Retinal pigment epithelial cell (primary cell): ENCODE measurements around the gene NKD1.

ENCODE experiments used
- DNase-seq: peaks from one replicate; pipeline ENCODE4 v3.0.0-alpha.2; 2010; ENCODE audit warnings: low read depth
- H3K4me3 ChIP-seq: 2 replicates; pipeline ENCODE4 v1.5.1; 2011; ENCODE audit warnings: mild to moderate bottlenecking, low read length, control low read depth, moderate library complexity
- CTCF ChIP-seq: conservative IDR thresholded peaks from 2 replicates; pipeline ENCODE4 v1.5.1; 2011; ENCODE audit warnings: low read depth, low read length, control low read depth, inconsistent platforms

Gene NKD1

DNA sequence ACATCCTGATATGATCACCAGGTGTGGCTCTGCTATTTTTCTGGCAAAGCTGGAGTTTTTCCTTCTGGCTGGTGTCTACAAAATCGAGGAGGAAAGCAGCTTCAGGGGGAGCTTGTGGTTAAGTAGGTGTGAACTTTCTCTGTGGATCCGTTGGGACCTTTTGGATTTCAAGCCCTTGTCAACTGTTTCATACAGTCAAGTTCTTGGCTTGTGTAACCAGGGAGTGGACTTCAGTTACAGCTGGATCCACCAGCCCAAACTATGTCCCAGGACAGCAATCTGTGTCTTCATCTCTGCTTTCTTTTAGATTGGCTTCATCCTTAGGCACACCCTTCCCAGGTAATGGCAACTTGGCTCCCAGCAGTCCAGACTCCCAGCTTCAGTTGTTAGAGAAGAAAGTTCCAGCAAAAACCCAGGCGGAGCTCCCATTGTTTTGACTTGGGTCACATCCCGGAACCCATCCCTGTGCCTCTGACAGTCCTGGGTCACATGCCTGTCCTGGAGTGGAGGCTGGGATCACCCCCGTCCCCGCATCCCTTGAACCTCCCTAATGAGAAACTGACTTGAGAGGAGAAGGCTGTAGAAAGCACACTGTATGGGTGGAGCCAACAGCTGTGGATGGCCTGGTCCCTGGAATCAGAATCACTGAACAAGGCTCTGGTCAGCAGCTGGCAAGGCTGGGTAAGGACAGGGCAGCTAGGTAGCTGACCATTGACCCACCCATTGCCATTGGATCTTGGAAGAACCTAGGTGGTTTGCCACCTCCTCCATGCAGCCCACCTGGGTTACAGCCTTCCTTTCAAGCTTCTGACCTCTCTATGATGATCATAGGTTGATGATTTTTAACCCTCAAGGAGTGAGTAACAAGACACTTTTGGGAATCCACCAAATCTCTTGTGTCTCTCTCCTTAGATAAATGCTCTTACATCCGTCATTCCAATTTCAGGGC, 18.1 kb downstream of the NKD1 start:
- no peak overlapping the region for H3K4me3 ChIP-seq
- no peak for DNase-seq
- TF ChIP-seq CTCF, result no peak

GRCh38 chr16:50567651-50568050, 19.5 kb downstream of the NKD1 start:
- no peak for DNase-seq
- H3K4me3 ChIP-seq, result no peak overlapping the region
- no peak for TF ChIP-seq CTCF

DNA sequence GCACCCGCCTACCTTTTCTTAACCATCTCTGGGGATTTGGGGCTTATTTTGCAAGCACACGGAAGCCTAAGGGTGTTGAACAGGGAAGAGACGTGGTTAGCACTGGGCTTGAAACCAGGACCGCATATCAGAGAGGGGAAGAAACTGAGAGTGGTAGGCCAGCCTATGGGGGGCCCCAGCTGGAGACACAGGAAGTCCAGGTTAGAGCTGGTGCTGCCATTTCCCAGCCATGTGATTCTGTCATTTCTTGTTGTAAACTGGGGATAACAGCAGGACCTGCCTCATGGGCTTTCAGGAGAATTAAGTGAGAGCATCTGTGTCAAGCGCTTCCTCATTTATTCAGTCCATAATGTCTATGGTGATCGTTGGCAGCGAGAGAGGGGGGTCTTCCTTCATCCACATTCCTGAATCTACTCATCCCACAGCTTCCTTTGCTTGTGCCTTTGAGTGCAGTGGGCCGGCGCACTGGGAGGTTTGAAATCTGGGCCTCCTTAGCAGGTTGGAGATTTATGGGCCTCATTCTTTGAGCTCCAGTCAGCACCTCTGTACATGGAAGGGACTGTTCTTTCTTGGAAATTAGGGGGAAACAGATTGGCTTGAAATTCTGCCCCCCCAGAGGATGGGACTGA, 20.1 kb downstream of the NKD1 start:
- DNase-seq, result no peak

GRCh38 chr16:50570354-50570753, 22.2 kb downstream of the NKD1 start:
- TF ChIP-seq CTCF, result no peak
- no peak overlapping the region for H3K4me3 ChIP-seq
- DNase-seq, result no peak

More for the DNA sequence above, 20.1 kb downstream of the NKD1 start:
- no peak overlapping the region for H3K4me3 ChIP-seq
- no peak for TF ChIP-seq CTCF

DNA sequence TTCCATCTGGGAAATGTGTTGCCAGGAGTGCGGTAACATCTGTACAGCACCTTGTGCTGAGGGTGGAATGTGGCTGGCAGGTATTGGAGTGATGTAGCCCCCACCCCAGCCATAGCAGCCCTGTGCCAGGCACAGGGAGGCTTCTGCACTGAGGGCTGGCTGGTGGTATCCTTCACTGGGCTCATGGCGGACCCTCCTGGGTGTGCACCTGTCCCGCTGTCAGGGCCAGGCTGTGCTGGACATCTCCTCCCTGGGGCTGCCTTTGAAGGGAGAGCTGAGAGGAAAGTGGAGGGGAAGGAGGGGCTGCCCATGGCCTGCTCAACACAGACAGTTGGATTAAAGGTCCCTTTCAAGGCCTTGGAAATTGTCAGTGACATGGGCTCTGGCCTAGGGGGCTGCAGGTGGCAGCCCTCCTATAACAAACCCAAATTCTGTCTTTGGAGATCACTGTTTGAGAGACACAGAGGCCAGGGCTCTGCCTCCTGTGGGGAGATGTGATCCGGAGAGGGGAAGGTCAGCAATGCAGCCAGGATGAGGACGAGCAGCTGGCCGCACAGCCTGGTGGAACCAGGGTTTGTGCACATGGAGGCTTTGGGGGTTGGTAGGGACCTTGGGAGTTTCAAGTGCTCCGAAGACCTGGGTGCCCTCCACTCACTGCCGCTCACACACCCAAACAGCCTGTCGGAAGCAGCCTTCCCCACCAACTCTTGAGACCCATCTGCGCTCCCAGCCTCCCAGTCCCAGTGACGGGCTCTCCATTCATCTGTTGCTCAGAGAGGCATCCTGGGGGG, 22.8 kb downstream of the NKD1 start:
- H3K4me3 ChIP-seq, result no peak overlapping the region
- no peak for DNase-seq
- no peak for TF ChIP-seq CTCF

DNA sequence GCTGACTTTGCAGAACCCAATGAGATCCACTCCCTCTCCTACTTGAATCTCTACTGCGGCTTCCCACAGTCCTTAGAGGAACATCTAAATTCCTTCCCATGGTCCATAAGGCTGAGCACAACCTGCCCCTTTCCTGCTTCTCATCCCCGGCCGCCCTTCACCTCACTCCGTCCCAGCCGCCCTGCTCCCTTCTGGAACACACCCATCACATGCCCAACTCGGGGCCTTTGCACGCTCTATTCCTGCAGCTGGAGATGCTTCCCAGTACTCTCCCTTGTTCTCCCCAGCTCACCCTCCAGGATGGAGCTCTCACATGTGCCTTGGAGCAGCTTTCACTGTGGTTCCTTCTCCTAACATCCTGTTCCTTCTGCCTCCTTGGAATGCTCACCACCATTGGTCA, 23.6 kb downstream of the NKD1 start:
- DNase-seq, result no peak
- TF ChIP-seq CTCF, result no peak
- H3K4me3 ChIP-seq, result no peak overlapping the region
